HuH-7 (cell line): ENCODE results near the gene VAPA.

ENCODE experiments used
- DNase-seq: peaks from one replicate; pipeline ENCODE4 v3.0.0; 2011; ENCODE audit warnings: low spot score

The VAPA gene

GRCh38 chr18:9941103-9941502 lies 27.3 kb downstream of the VAPA start:
- DNase-seq, result no peak

GRCh38 chr18:9941660-9942059 lies 27.8 kb downstream of the VAPA start:
- no peak for DNase-seq

DNA sequence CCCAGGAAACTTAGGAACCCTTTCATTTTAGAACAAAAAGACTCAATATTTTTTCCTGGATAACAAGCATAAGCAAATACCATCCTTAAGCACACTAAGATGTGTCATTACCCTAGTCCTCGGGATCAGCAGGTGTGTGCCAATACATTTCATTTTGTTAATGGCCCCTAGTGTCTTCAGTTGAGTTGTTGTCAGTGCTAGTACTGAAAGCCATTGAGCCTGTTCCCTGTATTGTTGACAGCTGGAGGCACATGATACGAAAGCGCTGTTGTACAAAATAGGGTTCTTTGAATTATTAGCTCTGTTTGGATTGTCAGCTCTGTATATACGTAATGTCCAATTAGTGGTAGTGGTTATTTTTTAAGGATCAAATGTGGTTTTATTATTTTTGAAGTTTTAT lies 29.5 kb downstream of the VAPA start:
- DNase-seq, result no peak

DNA sequence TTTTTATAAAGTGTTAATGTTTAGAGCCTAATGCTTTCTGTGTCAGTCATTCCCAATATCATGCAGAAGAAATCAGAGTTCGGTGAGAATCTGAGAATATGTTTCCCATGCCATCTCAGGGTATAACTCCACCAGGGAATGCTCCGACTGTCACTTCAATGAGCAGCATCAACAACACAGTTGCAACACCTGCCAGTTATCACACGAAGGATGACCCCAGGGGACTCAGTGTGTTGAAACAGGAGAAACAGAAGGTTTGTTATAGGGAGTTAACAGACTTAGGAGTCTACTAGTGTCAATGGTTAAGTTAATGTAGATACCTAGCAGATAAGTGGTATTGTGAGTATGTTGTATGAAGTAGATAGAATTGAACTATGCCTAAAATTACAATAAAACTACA lies 31.0 kb downstream of the VAPA start:
- peak; percentile 52 for DNase-seq

GRCh38 chr18:9946831-9947230 lies 33.0 kb downstream of the VAPA start:
- DNase-seq, result no peak

DNA sequence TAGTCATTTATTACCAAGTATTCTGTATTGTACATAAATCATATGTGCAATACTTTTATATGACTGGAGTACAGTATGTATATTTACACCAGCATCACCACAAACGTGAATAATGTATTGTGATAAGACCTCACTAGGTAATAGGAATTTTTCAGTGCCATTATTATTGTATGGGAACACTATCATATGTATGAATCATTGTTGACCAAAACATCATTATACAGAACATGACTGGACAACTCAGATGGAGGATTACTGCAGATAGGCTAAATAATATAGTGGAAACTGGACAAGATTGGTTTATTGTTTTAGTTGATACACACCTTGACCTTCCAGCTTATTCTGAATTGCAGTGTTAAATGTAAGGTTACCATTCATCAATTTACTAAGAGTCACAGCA lies 33.4 kb downstream of the VAPA start:
- no peak for DNase-seq

DNA sequence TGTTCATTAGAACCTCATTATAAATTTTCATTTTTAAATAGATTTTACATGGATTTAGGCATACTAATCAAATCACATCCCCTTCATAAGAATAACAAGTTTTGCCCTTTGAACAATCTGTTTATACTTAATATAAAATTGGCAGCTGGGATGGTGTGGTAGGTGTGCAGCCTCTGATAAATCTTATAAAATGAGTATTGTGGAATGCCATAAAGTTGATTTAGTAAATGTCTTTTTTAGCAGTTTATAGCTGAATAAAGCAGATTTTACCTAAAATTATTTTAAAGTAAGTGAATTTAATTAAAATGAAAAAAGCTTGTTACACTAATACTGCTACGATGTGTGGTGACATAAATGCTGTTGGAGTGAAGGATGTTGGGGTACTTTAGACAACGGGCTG lies 35.5 kb downstream of the VAPA start:
- DNase-seq, result no peak

GRCh38 chr18:9949861-9950260 lies 36.0 kb downstream of the VAPA start:
- no peak for DNase-seq

DNA sequence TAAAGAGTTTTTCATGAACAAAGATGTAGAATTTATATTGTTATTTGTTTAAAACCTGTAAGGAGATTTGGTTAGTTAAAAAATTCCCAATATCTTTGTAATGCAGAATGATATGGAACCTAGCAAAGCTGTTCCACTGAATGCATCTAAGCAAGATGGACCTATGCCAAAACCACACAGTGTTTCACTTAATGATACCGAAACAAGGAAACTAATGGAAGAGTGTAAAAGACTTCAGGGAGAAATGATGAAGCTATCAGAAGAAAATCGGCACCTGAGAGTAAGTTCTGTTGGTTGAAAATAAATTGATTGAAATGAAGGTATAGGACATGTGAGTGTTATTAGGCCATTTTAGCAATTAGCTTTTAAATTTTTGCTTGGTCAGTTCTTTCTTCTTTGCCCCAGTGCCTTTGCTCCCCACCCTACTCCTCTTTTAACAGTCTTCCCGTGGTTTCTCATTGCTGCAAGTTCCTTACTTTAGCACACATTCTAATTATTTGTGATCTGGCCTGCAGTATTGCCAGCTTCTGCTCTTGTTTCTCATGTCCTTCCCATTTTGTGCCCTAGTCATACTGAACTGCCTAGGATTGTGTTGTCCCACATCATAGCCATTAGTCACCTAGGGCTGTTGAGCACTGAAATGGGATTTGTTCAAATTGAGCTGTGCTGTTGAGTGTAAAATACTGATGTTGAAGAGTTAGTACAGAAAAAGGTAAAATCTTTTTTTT lies 36.6 kb downstream of the VAPA start:
- no peak for DNase-seq

DNA sequence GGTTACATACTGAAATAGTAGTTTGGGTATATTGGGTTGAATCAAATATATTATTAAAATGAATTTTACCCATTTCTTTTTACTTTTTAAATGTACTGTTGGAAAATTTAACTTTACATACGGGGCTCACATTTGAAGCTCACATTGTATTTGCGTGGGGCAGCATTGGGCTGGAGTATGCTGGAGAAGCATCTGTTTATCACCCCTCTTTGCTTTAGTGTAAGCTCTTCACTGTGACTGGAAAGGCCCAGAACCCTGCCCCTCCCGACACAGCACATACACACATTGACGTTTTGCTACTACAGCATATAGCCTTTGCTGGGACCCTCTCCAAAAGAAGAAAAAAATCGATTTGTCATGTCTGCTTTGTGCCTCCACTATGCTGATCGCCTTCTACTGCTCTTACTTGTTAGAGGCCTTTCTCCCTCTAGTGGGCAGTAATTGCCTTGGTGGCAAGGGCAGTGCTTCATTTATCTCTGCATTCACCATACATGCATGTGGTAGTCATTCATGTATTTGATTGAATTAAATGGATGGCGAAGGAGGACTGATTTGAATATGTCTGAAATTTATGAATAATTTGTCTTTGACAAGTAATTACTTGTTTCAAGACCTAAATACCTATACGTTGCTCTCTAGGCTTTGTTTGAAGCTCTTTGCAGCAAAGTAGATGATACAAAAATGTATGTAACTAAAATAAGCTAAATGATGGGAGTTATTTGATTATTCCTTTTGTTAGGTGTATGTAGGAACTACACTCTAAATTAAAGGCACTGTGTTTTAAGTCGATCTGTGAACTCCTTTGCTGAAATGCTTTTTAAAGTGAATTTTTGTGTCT lies 37.4 kb downstream of the VAPA start:
- DNase-seq, result peak; percentile 52

GRCh38 chr18:9952633-9953416 lies 39.0 kb downstream of the VAPA start:
- DNase-seq, result no peak

GRCh38 chr18:9958861-9959399 lies 45.1 kb downstream of the VAPA start:
- no peak for DNase-seq

GRCh38 chr18:9959564-9959963 lies 45.7 kb downstream of the VAPA start:
- no peak for DNase-seq

DNA sequence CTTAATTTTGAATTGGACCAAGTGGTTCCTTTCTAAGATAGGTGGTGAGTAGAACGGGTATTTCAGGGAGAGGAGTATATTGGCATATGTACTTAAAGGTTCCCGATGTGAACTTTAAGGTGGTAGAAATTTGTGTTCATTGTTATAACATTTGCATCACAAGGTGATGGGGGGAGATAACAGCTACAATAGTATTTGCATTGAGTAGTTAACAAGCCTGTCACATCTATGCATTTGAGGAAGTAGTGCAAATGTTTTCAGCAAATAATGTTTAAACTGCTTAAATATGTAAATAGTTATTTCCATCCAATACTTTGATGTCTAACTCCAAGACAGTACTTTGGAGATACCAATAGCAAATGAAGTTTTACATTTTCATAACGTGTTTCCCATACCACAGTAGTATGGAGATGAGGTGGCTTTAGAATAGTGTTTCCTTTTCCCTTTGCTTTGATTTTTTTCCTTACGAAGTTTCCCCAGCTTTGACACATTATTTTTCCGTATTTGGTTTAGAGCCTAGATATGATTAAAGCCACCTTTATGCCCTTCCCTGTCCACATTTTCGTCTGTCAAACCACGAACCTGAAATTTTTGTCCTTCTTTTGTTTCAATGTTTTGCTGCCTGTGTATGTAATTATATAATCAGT lies 46.6 kb downstream of the VAPA start:
- no peak for DNase-seq

- no peak for DNase-seq
Observed at GRCh38 chr18:9961041-9961440, 47.2 kb downstream of the VAPA start.

GRCh38 chr18:9965711-9966624 lies 52.2 kb downstream of the VAPA start:
- DNase-seq, result no peak

- no peak for DNase-seq
Observed at GRCh38 chr18:9968081-9968848, 54.4 kb downstream of the VAPA start.

GRCh38 chr18:9969247-9969646 lies 55.4 kb downstream of the VAPA start:
- DNase-seq, result no peak

DNA sequence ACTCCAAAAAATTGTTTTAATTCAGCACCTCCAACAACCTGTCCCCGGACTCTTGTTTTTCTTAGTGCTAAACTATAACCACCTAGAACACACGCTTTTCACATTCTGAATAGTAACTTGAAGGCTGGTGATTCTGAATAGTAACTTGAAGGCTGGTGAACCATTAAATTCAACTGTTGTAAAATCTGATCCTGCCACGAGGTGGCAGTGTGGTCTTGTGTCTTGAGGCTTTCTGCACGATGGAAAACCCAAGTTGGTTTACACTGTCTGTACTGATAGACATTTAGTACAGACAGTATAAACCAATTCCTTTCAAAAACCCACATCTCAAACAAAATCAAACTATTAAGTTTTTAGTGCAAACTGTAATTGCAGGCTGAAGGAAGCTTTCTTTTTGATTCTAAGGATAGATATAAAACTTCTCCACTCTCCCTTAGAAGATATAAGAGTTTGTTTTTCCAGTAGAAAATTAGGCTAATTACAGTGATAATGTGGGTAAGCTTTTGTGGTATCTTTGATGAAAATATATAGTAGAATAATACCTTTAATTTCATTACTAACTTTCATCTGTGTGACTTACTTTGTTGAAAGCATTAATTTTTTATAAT lies 57.6 kb downstream of the VAPA start:
- peak; percentile 78 for DNase-seq

- no peak for DNase-seq
Observed at GRCh38 chr18:9973470-9973869, 59.7 kb downstream of the VAPA start.
